ENCODE measurements around the gene IYD. TPM values are rescaled to one million over a fixed set of nuclear protein-coding genes. Genes with fewer than 3 reads are reported as not detected.
"Not testable (repeated sequence)": the region's sequence is repeated elsewhere in the genome, so short reads cannot be mapped to it uniquely, and the experiment has no call there.

Gene IYD
- total RNA-seq, 1 donor from 2014 or later, result under 0.01 TPM

GRCh38 chr6:150435832-150436231, 67.0 kb downstream of the IYD start:
- intact Hi-C loops (cut with DNase I), result no loop called here

GRCh38 chr6:150439373-150439772, 70.6 kb downstream of the IYD start:
- H3K4me3 ChIP-seq, result no peak overlapping the region
- no peaks in the 10 kb centered on the region for H3K36me3 ChIP-seq
- TF ChIP-seq CTCF (IDR thresholded peaks at IDR 0.05), result no peak
- no peaks in the 10 kb centered on the region for H3K9me3 ChIP-seq
- no peaks in the 10 kb centered on the region for H3K4me1 ChIP-seq
- intact Hi-C loops (cut with DNase I), result no loop called here
- no peak for DNase-seq (ENCODE audit: low spot score in 2 of 2)
- no peaks in the 10 kb centered on the region for H3K27me3 ChIP-seq
- no peak overlapping the region for H3K27ac ChIP-seq

More at GRCh38 chr6:150435832-150436231, 67.0 kb downstream of the IYD start:
- Histone ChIP-seq H3K27ac (no peak overlapping the region), H3K4me1 (no peaks in the 10 kb centered on the region), H3K9me3 (no peaks in the 10 kb centered on the region), H3K27me3 (no peaks in the 10 kb centered on the region), H3K36me3 (no peaks in the 10 kb centered on the region), H3K4me3 (no peak overlapping the region)
- no peak for DNase-seq (ENCODE audit: low spot score in 2 of 2)
- no peak for TF ChIP-seq CTCF (IDR thresholded peaks at IDR 0.05)

- no peaks in the 10 kb centered on the region for H3K4me1 ChIP-seq
- no peaks in the 10 kb centered on the region for H3K36me3 ChIP-seq
- no peak overlapping the region for H3K4me3 ChIP-seq
- no peaks in the 10 kb centered on the region for H3K27me3 ChIP-seq
- no peak overlapping the region for H3K27ac ChIP-seq
- TF ChIP-seq CTCF (IDR thresholded peaks at IDR 0.05), result no peak
- H3K9me3 ChIP-seq, result no peaks in the 10 kb centered on the region
- intact Hi-C loops (cut with DNase I), result no loop called here
- DNase-seq (ENCODE audit: low spot score in 2 of 2), result no peak
These were observed 74.8 kb downstream of the IYD start for GRCh38 chr6:150443621-150444020.

- H3K4me1 ChIP-seq, result no peaks in the 10 kb centered on the region
- H3K4me3 ChIP-seq, result no peak overlapping the region
- H3K27me3 ChIP-seq, result no peaks in the 10 kb centered on the region
- no peaks in the 10 kb centered on the region for H3K9me3 ChIP-seq
- no peak for DNase-seq (ENCODE audit: low spot score in 2 of 2)
- intact Hi-C loops (cut with DNase I), result no loop called here
- TF ChIP-seq CTCF (IDR thresholded peaks at IDR 0.05), result no peak
- H3K36me3 ChIP-seq, result no peaks in the 10 kb centered on the region
- H3K27ac ChIP-seq, result no peak overlapping the region
These were observed 75.5 kb downstream of the IYD start for GRCh38 chr6:150444308-150444707.

- intact Hi-C loops (cut with DNase I), result no loop called here
- TF ChIP-seq CTCF (IDR thresholded peaks at IDR 0.05), result no peak
- H3K4me3 ChIP-seq, result no peak overlapping the region
- H3K36me3 ChIP-seq, result no peaks in the 10 kb centered on the region
- no peaks in the 10 kb centered on the region for H3K4me1 ChIP-seq
- no peaks in the 10 kb centered on the region for H3K9me3 ChIP-seq
- no peak overlapping the region for H3K27ac ChIP-seq
- no peaks in the 10 kb centered on the region for H3K27me3 ChIP-seq
- no peak for DNase-seq (ENCODE audit: low spot score in 2 of 2)
These were observed 76.7 kb downstream of the IYD start for GRCh38 chr6:150445486-150445885.

- Histone ChIP-seq H3K4me3 (no peak overlapping the region), H3K27ac (no peak overlapping the region), H3K36me3 (no peaks in the 10 kb centered on the region), H3K9me3 (no peaks in the 10 kb centered on the region), H3K27me3 (no peaks in the 10 kb centered on the region), H3K4me1 (no peaks in the 10 kb centered on the region)
- DNase-seq (ENCODE audit: low spot score in 2 of 2), result no peak
- no peak for TF ChIP-seq CTCF (IDR thresholded peaks at IDR 0.05)
- intact Hi-C loops (cut with DNase I), result no loop called here
These were observed 79.4 kb downstream of the IYD start for GRCh38 chr6:150448221-150448620.

- H3K27me3 ChIP-seq, result not testable (repeated sequence)
These were observed 80.2 kb downstream of the IYD start for GRCh38 chr6:150449055-150449454.

More at GRCh38 chr6:150449055-150449454, 80.2 kb downstream of the IYD start:
- H3K9me3 ChIP-seq; DNase-seq (ENCODE audit: low spot score in 2 of 2); H3K27ac ChIP-seq; H3K36me3 ChIP-seq; H3K4me3 ChIP-seq; intact Hi-C loops (cut with DNase I); H3K4me1 ChIP-seq: not testable (repeated sequence)
